GM18520 (cell line): ENCODE data around the gene PAX5.

Experiments used
- ATAC-seq: cut with Tn5 transposase; IDR thresholded peaks from one replicate; pipeline ENCODE4 v1.9.1; 2021; ENCODE audit not compliant: unreplicated experiment

The PAX5 gene

DNA sequence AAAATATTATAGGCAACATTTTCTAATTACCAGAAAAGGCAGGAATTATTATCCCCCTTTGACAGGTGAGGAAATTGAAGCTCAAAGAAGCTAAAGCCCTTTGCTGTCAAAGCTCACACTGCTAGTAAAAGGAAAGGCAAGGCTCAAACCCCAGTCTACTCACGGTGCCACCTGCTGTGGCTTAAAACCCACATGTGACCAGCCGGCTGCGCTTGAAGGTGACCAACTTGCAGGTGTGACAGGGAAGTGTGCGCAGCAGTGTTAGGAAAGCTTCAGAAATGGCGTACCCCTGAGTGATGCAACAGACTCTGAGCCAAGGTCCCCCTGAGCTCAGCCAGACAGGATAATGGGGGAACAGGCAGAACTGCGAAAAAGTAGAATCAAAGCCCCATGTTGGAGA is 45.2 kb downstream of the PAX5 start:
- ATAC-seq: no peak

DNA sequence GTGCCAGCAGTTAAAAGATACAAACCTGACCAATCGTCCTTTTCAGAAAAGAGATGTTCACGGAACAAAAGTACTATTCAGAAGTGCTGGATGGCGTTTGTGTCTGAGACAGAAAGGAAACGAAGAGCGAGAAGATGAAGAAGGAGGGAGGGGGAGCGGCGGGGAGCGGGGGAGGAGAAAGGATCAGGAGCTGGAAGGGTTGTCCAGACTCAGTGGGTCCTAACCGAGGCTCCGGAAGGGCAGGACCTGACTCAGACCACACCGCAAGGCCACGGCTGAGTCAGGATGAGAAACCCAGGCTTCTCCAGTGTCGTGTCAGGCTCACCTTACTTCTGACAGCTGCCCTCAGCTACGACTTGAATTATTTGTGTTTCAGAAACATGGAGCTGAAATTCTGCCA is 46.2 kb downstream of the PAX5 start:
- no peak for ATAC-seq

DNA sequence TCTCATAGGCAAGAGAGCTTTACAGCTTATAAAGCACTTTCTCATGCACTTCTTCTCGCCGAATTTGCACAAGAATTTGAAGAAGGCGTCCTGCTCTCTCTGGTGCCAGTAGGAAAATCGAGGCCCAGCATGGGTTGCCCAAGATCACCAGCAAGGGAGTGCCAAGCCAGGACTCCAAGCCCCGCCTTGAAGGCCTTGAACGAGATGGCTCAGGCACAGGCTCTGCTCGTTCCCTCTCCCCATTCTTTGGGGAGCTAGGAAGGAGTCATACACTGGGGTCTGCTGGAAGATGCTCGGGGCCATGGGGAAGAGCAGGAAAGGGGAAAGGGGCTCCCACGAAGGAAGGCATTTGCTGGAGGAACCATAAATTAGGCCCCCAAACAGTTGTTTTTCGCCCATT is 46.7 kb downstream of the PAX5 start:
- no peak for ATAC-seq

DNA sequence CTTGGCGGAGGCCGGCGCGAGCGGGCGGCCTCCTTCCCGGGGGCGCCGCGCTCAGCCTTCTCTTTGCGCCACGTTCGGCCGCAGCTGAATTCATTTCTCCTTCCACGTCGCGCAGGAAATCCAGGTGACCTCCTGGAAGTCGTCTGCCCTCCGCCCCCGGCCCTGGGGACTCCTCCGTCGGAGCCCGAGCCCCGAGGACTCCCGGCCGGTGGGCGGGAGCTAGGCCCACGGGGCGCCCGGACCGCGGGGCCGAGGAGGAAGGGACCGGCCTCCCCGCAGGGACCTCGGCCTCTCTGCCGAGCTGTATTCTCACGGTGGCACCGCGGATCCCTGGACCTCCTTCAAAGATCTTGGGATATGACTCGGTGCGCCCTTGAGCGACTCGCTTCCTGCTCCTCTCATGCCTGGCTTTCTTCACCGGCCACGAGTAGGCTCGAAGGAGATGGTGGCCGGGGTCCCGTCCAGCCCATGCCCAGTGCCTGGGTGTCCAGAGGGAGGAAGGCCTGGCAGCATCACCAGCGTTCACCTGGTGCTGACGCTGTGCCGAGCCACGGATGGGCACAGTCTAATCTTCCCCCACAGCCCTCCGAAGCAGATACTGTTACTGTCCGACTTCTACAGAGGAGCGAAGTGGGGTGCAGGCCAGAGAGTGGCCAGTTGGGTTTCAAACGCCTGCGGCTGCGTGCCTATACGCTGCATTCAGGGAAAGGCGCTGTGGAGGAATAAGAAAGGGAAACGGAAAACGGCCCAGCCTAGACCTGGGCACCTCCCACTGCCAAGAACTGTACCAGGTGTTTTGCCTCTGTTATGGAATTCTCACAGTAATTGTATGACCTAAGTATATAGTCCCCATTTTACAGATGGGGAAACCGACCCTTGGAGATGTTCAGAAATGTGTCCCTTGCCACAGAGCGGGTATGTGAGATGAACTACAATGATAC is 47.3 kb downstream of the PAX5 start:
- no peak for ATAC-seq

DNA sequence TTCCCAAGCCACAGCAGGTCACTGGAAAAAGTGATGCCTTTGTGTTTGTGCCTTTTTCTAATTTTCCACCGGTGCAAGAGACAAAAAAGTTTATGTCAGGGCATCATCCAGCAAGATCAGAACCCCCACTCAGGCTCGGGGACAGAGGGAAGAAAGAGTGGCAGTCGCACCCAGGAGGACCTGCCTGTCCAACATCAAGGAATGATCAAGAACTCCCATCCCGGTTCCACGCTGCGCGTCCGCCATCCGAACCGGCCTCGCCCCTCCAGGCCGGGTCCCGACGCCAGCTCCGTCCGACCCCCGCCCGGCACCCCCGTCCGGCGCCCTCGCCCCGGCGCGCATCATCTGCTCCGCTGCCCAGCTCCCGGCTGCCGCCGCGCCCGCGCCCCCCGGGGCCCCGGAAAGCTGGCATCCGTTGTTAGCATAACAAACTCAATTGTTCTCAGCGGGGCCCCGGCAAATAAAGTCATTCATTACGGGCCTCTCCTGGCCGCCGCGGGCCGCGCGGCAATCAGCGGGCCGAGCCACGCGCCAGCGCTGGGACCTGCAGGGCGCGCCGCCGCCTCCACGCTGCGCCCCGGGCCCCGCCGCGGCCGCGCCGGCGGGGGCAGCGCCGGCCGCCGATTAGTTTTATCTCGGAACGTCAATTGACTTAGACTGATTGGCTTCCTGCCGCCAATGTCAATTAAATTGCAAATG is 48.1 kb downstream of the PAX5 start:
- no peak for ATAC-seq

DNA sequence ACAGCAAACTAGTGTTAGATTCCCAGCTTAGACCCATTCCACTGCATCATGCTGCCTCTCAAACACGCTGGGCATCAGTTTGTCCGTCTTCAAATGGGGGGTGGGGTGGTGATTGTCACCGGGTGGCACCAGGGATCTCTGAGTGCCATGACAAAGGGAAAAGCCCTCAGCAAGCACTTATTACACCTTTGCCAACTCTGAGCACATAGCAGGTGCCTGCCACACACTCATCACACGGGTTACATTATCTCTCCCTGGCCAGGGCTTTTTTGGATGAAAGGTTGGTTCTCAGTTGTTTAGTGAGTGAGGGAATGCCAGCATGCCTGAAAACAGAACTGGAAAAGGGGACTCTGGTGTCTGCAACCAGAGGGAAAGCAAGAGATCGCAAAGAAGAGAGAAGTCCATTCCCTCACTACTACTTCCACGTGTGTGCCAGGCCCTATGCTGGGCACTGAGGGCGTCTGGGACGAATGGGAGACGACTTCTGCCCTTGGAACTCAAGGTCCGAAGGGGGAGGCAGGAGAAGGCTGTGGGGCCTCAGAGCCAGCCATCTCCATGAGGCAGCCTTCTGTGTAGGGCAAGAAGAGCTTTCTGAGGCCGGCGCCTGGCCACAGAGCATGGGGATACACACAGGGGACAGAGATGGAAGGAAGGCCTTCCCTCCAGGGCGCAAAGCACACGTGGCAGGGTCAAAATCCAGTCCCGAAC is 48.9 kb downstream of the PAX5 start:
- no peak for ATAC-seq

DNA sequence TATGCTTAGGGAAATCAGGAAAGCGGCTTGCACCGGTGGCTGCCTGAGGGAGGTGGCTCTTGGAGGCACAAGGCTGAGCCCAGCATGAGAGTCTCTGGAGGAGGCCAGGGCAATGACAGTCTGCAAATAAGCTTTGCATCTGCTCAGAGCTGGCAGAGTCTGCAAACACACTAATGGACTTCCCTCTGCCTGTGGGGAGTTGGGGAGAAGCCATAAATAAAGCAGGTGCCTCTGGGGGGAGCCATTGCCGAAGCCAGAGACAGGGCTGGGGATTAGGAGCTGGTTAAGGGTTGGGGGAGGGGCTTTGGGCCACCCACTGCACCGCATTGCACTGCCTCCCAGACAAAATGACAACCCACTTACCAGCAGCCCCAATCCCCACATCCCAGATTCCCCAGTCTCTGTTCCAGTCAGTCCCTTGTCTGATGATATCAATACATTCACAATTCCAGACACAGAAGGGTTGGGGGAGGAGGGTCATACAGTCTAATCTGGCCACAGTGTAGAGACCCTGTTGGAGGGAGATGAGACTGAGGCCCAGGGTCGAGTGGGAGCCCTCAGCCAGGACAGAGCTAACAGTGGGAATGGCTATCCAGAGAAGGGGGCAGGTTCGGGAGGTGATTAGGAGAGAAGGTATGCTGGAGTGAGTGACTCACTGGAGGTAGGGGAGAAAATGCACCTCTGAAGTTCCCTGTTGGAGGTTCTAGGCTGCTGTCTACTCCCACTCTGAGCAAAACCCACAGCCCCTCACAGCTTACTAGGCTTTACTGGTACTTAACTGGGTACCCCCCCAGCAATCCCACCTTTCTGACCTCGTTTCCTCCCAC is 53.7 kb downstream of the PAX5 start:
- ATAC-seq: no peak

DNA sequence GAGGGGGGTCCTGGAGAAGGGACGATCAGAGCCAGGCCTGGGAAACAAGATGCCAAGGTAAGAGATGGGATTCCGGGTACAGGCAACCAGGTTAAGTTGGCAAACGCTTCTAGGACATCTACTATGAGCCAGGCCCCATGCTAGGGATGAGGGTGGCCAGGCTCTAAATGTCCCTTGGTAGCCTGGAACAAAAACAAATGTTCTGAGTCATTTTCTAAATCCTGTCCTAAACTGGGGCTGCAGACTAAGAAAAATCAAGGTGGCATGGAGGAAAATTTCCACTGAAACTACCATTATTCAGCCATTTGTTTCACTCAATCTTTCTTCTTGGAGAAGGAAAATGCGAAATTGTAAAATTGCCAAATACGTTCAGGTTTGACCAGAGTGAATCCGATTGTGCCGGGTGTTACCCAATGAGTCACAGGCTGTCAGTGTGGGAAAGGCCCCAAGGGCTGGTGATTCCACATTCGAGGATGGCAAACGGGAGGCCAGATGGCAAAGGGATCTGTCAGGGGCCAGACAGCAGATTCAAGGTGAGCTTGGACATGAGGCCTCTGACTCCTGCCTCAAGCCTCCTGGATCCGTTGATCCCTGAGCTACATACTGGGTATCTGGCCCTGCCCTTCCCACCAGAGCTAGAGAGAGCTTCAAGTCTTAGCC is 57.6 kb downstream of the PAX5 start:
- no peak for ATAC-seq

DNA sequence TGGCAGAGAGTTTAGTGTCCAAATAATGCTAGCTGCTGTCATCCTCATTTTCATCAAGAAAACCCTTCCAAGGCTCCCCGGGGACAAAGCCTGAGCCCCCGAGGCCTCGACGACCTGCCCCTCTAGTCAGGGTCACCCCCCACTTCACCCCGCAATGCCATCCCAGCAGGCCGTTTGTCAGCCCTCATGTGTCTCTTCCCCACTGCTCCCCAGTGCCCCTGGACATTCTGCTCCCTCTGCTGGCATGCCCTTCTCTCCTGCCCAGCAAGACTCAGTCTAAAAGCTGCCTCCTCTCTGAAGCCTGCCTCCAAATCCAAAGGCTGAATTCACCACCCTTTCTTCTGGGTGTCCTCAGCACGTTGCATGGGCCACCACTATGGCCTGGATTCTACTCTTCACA is 59.3 kb downstream of the PAX5 start:
- ATAC-seq: no peak

DNA sequence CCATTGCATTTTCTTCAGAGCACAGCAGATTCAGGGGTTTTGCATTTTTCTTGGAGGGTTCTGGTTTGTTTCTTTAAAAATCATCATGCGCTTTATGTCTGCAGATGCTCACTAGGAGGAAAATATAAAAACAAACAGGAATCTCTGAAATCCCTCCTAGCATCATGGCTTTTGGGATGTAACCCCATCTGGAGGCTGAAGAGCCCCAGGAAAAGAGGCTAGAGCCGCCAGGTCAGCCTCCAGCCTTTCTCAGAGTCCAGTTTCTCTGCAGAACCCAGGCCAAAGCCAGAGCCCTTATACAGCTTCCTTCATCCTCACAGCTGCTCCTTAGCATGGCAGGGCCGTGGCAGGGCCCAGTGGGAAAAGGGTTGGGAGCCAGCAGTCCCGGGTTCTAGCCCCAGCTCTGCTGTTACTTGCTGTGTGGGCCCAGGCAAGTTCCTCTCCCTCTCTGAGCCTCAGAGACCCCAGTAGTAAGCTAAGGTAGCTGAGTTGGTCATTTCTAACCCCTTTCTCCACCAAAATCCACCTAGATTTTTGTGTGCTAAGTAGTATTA is 62.1 kb downstream of the PAX5 start:
- ATAC-seq: no peak

DNA sequence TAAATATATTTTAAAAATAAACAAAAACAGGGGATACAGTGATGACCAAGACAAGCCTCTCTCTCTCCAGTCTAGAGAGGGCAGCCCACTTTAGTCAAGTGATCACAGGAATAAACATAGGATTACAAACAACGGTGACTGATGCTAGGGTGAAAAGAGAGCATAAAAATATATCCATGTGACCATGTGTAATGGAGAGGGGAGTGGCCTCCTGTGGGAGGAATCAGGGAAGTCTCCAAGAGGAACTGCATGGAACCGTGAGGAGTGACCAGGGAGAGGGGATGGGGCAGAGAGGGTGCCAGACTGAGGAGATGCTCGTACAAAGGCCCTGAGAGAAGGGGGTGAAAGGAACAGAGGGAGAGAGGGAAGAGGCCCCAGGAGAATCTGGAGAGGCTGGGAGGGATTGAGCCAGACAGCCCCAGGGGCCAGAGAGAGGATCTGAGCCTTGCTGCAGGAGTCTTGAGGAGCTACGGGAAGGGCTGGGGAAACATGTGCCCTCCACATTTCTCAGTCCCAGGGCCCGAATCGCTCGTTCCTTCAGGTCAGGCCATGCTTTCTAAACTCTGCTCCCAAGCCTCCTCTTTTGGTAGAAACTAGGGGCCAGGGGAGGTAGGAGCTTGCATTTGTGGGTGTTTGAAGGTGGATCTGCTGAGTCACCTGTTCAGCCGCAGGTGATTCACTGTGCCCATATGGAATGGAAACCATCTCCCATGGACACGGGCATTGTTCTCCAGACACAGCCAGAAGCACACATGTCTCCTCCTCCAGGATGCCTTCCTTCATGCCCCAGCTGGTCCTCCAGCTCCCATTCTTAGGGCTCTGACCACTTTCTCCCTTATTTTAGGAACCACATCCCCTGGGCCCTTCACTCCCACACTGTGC is 63.8 kb downstream of the PAX5 start:
- no peak for ATAC-seq

DNA sequence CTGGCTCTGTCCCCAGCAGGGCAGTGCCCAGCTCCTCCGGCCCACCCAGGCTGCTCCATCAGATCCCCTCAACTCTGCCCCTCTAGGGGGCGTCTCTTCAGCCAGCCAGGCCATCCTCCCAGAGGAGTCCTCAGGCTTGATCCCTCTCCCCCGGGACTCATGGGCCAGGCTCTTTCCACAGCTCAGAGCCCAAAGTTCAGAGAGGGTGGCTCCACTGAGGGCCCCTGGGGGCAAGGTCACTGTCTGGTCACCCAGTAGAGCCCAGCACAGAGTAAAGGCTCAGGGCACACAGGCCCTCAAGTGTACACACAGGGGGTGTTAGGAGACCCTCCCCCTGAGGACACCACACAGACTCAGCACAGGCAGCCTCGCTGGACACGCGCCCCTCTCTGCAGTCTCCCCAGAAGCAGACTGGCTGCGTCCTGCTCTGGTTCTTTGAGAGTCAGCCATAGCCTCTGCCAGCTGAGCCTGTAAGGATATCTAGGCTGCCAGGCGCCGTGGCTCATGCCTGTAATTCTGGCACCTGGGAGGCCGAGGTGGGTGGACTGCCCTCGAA is 64.8 kb downstream of the PAX5 start:
- ATAC-seq: no peak

DNA sequence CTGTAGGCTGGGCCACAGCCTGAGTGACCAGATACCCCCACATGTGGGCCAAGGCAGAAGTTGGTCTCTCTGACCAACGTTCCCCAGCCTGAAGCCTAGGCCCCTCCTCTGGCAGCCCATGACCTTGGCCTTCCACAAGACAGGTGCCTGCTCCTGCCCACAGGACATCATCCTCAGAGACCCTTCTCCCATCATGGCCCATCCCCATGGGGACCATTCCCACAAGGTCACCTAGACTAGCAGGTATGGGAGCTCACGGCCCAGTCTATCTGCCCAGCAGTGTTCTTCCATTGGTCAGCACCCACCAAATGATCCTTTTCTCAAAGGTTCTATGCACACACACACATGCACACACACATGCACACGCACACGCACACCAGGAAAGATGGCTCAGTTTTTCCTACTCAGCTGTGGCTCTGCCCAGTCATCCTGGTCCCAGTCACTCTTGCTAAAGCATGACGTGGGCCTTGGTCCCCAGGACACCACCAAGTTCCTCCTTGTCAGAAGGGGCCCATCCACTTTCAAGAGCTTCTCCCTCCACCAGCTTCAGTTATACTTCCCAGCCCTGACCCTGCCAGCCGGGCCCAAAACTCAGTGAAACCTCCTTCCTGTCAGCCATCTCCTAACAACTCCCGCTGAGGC is 65.4 kb downstream of the PAX5 start:
- no peak for ATAC-seq

DNA sequence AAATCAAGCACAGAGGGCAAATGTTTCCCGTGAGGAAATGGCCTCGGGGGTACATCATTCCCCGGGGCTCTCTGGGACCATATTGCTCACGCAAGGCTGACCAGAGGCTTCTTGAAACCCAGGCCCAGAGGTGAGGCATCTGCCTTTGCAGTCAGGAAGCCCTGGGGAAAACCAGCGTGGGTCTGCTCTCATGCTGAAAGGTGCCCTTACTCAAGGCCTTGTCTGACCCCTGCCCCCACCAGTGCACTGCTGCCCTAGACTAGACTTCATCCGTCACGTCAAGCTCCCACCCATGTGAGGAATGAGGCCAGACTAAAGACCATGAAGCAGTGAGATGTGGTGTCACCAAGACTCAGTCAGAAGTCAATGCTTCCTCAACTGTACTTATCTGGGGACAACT is 66.1 kb downstream of the PAX5 start:
- no peak for ATAC-seq

DNA sequence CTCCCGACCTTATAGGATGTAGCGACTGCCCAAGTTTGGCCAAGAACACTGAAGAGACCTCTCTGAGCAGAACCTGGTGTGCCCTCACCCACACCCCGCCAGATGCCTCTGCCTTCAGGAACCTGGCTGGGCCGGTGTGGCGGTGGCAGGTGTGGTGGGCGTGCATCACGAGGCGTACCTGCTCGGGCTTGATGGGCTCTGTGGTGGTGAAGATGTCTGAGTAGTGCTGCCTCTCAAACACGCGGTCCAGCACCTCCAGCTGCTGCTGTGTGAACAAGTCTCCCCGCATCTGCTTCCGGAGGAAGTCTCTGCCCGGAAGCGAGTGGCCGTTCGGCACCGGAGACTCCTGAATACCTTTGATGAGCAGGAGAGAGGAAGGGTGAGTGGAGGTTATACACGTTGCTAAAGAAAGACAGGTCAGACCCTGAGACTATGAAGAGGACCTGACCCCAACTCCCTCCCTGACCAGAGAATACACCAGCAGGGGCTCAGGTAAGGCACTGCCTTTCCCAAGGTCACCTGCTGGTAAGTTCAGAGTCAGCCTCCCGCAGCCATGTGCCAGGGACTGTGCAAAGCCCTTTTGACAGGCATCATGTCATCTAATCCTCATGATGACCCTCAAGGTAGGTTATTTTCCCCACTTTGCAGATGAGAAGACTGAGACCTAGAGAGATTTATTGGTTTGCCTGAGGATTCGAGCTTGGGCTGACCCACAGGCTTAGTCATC is 67.5 kb downstream of the PAX5 start:
- ATAC-seq: no peak

DNA sequence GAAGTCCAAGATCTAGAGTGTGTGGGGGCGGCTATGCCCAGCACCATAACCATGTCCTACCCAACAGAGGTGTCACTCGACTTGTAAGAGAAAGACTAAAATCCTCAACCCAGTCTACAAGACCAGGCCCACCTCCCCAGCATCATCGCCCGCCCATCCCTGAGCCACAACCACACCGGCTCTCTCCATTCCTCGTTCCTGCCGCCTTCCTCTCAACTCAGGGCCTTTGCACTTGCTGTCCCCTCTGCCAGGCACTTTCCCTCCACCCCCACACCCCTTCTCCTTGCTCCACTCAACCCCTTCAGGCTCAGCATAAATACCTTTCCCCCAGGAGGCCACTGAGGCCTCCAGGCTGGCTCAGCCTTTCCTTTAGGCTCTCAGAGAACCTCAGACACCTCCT is 69.3 kb downstream of the PAX5 start:
- no peak for ATAC-seq

DNA sequence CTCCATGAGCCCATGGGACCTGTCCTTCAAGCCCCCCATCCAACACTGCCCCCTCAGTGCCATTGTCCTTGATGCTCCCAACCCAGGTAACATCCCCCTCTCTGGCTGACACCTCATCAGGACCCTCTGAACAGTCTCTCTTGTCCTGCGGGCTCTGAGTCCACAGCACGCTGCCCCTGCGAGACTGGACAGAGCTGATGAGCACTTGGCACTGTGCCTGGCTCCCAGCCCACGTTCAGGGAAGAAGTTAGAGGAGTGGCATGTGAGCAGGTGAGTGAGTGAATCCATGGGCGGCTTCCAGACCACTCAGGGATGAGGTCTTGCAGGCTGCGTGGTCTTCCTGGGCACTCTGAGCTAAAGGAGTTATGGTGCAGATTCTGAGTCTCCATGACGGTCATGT is 70.7 kb downstream of the PAX5 start:
- ATAC-seq: no peak

DNA sequence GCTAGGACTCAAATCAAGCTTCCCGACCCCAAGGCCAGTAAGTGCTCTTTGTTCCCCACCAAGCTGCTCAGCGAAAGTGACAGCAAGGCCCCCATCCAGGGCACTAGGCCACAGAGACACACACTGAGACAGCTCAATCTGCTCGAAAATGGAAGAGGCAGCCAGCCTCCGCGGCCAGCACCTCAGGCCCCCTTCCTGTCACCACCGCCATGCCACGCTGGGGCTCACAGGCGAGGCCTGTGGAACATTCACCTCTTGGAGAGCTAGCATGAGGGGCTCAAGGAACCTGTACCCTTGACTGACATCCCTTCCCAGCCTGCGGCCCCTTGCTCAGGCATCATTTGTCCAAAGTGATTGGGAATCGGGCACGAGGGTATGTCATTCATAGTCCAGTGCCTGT is 71.4 kb downstream of the PAX5 start:
- ATAC-seq: no peak
